ENCODE data around the gene TCERG1. TPM values are rescaled to one million over a fixed set of nuclear protein-coding genes. Genes with fewer than 3 reads are reported as not detected.
"Not testable (repeated sequence)": the region's sequence is repeated elsewhere in the genome, so short reads cannot be mapped to it uniquely, and the experiment has no call there.

TCERG1 gene
- polyA plus RNA-seq, 1 donor from 2014 or later, result 238 TPM

GRCh38 chr5:146549615-146550014, 102.5 kb downstream of the TCERG1 start:
- Histone ChIP-seq H3K4me3 (ENCODE audit: low read length) (no peak overlapping the region), H3K27me3 (ENCODE audit: insufficient read depth, low read depth, low read length) (no peaks in the 10 kb centered on the region), H3K79me2 (replicated peaks; ENCODE audit: insufficient read depth, low read length) (no peaks in the 10 kb centered on the region), H2AFZ (ENCODE audit: low read depth, low read length) (no peak overlapping the region), H3K27ac (ENCODE audit: low read length) (no peak overlapping the region), H3K9me2 (ENCODE audit: insufficient read depth, low read length) (no peaks in the 10 kb centered on the region), H3K4me2 (ENCODE audit: low read length) (no peak overlapping the region), H3F3A (ENCODE audit: insufficient read depth, low read length, poor library complexity, severe bottlenecking) (no peaks in the 10 kb centered on the region), H3K9ac (ENCODE audit: low read length) (no peak overlapping the region), H3K36me3 (ENCODE audit: insufficient read depth, low read length) (no peaks in the 10 kb centered on the region), H3K9me3 (ENCODE audit: low read length) (no peaks in the 10 kb centered on the region), H4K20me1 (ENCODE audit: insufficient read depth) (no peaks in the 10 kb centered on the region)
- no peak for TF ChIP-seq TAF1 (IDR thresholded peaks at IDR 0.05; ENCODE audit: low read depth)
- TF ChIP-seq POLR2AphosphoS5 (IDR thresholded peaks at IDR 0.05), result no peak
- TF ChIP-seq REST (IDR thresholded peaks at IDR 0.05; ENCODE audit: borderline replicate concordance), result no peak
- no peak for TF ChIP-seq CTCF (IDR thresholded peaks at IDR 0.05; ENCODE audit: poor library complexity, severe bottlenecking)
- no peak for TF ChIP-seq EZH2 (IDR thresholded peaks at IDR 0.05; ENCODE audit: borderline replicate concordance, insufficient read depth, low read length, poor library complexity, severe bottlenecking)
- TF ChIP-seq RAD21 (conservative IDR thresholded peaks at IDR 0.05), result no peak
- TF ChIP-seq EP300 (conservative IDR thresholded peaks at IDR 0.05; ENCODE audit: poor library complexity, severe bottlenecking), result no peak
- TF ChIP-seq SMC3 (conservative IDR thresholded peaks at IDR 0.05; ENCODE audit: poor library complexity), result no peak
- TF ChIP-seq MXI1 (conservative IDR thresholded peaks at IDR 0.05; ENCODE audit: poor library complexity, severe bottlenecking), result no peak

GRCh38 chr5:146553446-146553845, 106.3 kb downstream of the TCERG1 start:
- H3K4me2 ChIP-seq (ENCODE audit: low read length), result no peak overlapping the region
- H3K4me3 ChIP-seq (ENCODE audit: low read length), result no peak overlapping the region
- H3K27me3 ChIP-seq (ENCODE audit: insufficient read depth, low read depth, low read length), result no peaks in the 10 kb centered on the region
- no peak overlapping the region for H3K27ac ChIP-seq (ENCODE audit: low read length)
- H4K20me1 ChIP-seq (ENCODE audit: insufficient read depth), result no peaks in the 10 kb centered on the region
- no peaks in the 10 kb centered on the region for H3K36me3 ChIP-seq (ENCODE audit: insufficient read depth, low read length)
- no peaks in the 10 kb centered on the region for H3K9me2 ChIP-seq (ENCODE audit: insufficient read depth, low read length)
- no peaks in the 10 kb centered on the region for H3K79me2 ChIP-seq (replicated peaks; ENCODE audit: insufficient read depth, low read length)
- TF ChIP-seq REST (IDR thresholded peaks at IDR 0.05; ENCODE audit: borderline replicate concordance) (no peak), SMC3 (conservative IDR thresholded peaks at IDR 0.05; ENCODE audit: poor library complexity) (no peak), CTCF (IDR thresholded peaks at IDR 0.05; ENCODE audit: poor library complexity, severe bottlenecking) (no peak), TAF1 (IDR thresholded peaks at IDR 0.05; ENCODE audit: low read depth) (no peak), EZH2 (IDR thresholded peaks at IDR 0.05; ENCODE audit: borderline replicate concordance, insufficient read depth, low read length, poor library complexity, severe bottlenecking) (no peak), POLR2AphosphoS5 (IDR thresholded peaks at IDR 0.05) (no peak), MXI1 (conservative IDR thresholded peaks at IDR 0.05; ENCODE audit: poor library complexity, severe bottlenecking) (no peak), EP300 (conservative IDR thresholded peaks at IDR 0.05; ENCODE audit: poor library complexity, severe bottlenecking) (no peak)
- H3F3A ChIP-seq (ENCODE audit: insufficient read depth, low read length, poor library complexity, severe bottlenecking), result no peaks in the 10 kb centered on the region
- H2AFZ ChIP-seq (ENCODE audit: low read depth, low read length), result no peak overlapping the region
- no peak overlapping the region for H3K9ac ChIP-seq (ENCODE audit: low read length)
- H3K9me3 ChIP-seq (ENCODE audit: low read length), result no peaks in the 10 kb centered on the region

- H3K27me3 ChIP-seq (ENCODE audit: insufficient read depth, low read depth, low read length); H3K36me3 ChIP-seq (ENCODE audit: insufficient read depth, low read length); H3K9ac ChIP-seq (ENCODE audit: low read length); H3K4me3 ChIP-seq (ENCODE audit: low read length); H3K9me3 ChIP-seq (ENCODE audit: low read length); H3K9me2 ChIP-seq (ENCODE audit: insufficient read depth, low read length); H2AFZ ChIP-seq (ENCODE audit: low read depth, low read length); H4K20me1 ChIP-seq (ENCODE audit: insufficient read depth); H3F3A ChIP-seq (ENCODE audit: insufficient read depth, low read length, poor library complexity, severe bottlenecking); H3K79me2 ChIP-seq (replicated peaks; ENCODE audit: insufficient read depth, low read length); H3K4me2 ChIP-seq (ENCODE audit: low read length); H3K27ac ChIP-seq (ENCODE audit: low read length): not testable (repeated sequence)
These were observed 109.8 kb downstream of the TCERG1 start for GRCh38 chr5:146556884-146557283.

Measured in neural cell (in vitro differentiated cells).